ENCODE results near the gene ANKRD6.

DNA sequence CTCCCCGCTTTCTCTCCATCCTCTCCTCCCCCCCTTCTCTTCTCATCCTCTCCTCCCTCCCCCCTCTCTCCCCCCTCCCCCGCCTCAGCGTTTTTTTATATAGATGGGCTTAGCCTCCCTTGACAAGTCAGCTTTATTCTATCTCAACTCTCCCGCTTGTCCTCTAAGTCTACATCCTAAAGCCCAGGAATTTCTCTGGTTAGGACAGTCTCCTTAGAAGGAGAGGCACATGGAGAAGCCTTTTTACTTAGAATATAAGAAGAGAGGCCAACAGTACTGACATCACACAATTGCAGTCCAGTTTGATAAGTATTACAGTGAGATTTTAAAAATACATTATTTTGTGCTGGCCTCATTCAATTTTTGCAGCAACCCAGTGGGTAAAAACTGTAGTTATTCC, 122.1 kb downstream of the ANKRD6 start:
- TF ChIP-seq, protein P1, sequence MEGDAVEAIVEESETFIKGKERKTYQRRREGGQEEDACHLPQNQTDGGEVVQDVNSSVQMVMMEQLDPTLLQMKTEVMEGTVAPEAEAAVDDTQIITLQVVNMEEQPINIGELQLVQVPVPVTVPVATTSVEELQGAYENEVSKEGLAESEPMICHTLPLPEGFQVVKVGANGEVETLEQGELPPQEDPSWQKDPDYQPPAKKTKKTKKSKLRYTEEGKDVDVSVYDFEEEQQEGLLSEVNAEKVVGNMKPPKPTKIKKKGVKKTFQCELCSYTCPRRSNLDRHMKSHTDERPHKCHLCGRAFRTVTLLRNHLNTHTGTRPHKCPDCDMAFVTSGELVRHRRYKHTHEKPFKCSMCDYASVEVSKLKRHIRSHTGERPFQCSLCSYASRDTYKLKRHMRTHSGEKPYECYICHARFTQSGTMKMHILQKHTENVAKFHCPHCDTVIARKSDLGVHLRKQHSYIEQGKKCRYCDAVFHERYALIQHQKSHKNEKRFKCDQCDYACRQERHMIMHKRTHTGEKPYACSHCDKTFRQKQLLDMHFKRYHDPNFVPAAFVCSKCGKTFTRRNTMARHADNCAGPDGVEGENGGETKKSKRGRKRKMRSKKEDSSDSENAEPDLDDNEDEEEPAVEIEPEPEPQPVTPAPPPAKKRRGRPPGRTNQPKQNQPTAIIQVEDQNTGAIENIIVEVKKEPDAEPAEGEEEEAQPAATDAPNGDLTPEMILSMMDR (IDR thresholded peaks at IDR 0.05), result no peak
- TF ChIP-seq POLR2A (IDR thresholded peaks at IDR 0.05), result no peak
